Osteoblast (primary cell): ENCODE results near the gene ZNF670. TPM values are rescaled to one million over a fixed set of nuclear protein-coding genes. Genes with fewer than 3 reads are reported as not detected.

Experiments
- DNase-seq: peaks from one replicate; pipeline ENCODE4 v3.0.0; 2011; ENCODE audit warnings: low spot score, mixed read lengths; ENCODE audit not compliant: insufficient read length; ENCODE audit errors: missing footprints
- H2AFZ ChIP-seq: 2 replicates; pipeline ENCODE4 v1.6.0; 2011; ENCODE audit warnings: mild to moderate bottlenecking, low read length
- H3K27ac ChIP-seq: 2 replicates; pipeline ENCODE4 v1.5.1; 2011; ENCODE audit warnings: mild to moderate bottlenecking, low read depth, low read length, moderate library complexity
- H3K27me3 ChIP-seq: 2 replicates; pipeline ENCODE4 v1.6.0; 2012; ENCODE audit warnings: mild to moderate bottlenecking, control low read depth, inconsistent platforms, low read length, moderate library complexity; ENCODE audit not compliant: insufficient read depth
- H3K36me3 ChIP-seq: 2 replicates; pipeline ENCODE4 v1.5.1; 2011; ENCODE audit warnings: mild to moderate bottlenecking, low read length, control low read depth, moderate library complexity; ENCODE audit not compliant: insufficient read depth
- H3K4me1 ChIP-seq: 2 replicates; pipeline ENCODE4 v1.5.1; 2011; ENCODE audit warnings: mild to moderate bottlenecking, low read length, control low read depth, moderate library complexity; ENCODE audit not compliant: insufficient read depth
- H3K4me2 ChIP-seq: 2 replicates; pipeline ENCODE4 v1.6.0; 2011; ENCODE audit warnings: mild to moderate bottlenecking, low read length; ENCODE audit not compliant: insufficient read depth
- H3K4me3 ChIP-seq: fragments of 200-600 bp; sonication (generic); 3 replicates; pipeline ENCODE4 v1.5.1; 2012; ENCODE audit warnings: mild to moderate bottlenecking, low read length, inconsistent platforms; ENCODE audit not compliant: insufficient read depth
- H3K79me2 ChIP-seq: 2 replicates; pipeline ENCODE4 v1.6.0; 2012; ENCODE audit warnings: mild to moderate bottlenecking, low read length, control low read depth, inconsistent platforms; ENCODE audit not compliant: insufficient read depth
- H3K9me3 ChIP-seq: 2 replicates; pipeline ENCODE4 v1.5.1; 2011; ENCODE audit warnings: low read depth, low read length, control low read depth
- H4K20me1 ChIP-seq: 2 replicates; pipeline ENCODE4 v1.6.0; 2012; ENCODE audit warnings: mild to moderate bottlenecking, low read length, control low read depth; ENCODE audit not compliant: insufficient read depth
- CTCF ChIP-seq: IDR thresholded peaks from 2 replicates; pipeline ENCODE4 v1.5.1; 2011; ENCODE audit warnings: mild to moderate bottlenecking, low read depth, low read length, moderate library complexity; ENCODE audit errors: extremely low read depth
- total RNA-seq: library from RNA; depleted of rRNA; stranded (reverse); fragments of >200 nt; gene quantifications from 2 replicates; pipeline ENCODE4 v1.2.3, GENCODE V29; 2012

Gene ZNF670
- total RNA-seq, 1 donor: 2.9 TPM

GRCh38 chr1:247105966-247106365 is 27.4 kb upstream of the ZNF670 start:
- TF ChIP-seq CTCF: no peak

GRCh38 chr1:247104965-247105364 is 26.4 kb upstream of the ZNF670 start:
- peaks cover 22% of the 10 kb centered on the region for H3K36me3 ChIP-seq
- peak overlapping the region; percentile 97 for H3K4me3 ChIP-seq
- peaks cover 14% of the 10 kb centered on the region for H3K9me3 ChIP-seq
- H3K4me1 ChIP-seq: peaks cover 15% of the 10 kb centered on the region
- no peak for TF ChIP-seq CTCF
- H3K79me2 ChIP-seq: peaks cover 29% of the 10 kb centered on the region
- DNase-seq: no peak
- H3K27ac ChIP-seq: no peak overlapping the region
- H3K4me2 ChIP-seq: peak overlapping the region; percentile 91
- peak overlapping the region; percentile 71 for H2AFZ ChIP-seq
- H4K20me1 ChIP-seq: peaks cover 13% of the 10 kb centered on the region
- H3K27me3 ChIP-seq: no peaks in the 10 kb centered on the region

More at GRCh38 chr1:247105966-247106365, 27.4 kb upstream of the ZNF670 start:
- H3K4me2 ChIP-seq: no peak overlapping the region
- H3K27ac ChIP-seq: no peak overlapping the region
- no peak for DNase-seq
- peaks cover 20% of the 10 kb centered on the region for H3K79me2 ChIP-seq
- no peak overlapping the region for H2AFZ ChIP-seq
- peaks cover 15% of the 10 kb centered on the region for H3K4me1 ChIP-seq
- no peaks in the 10 kb centered on the region for H3K27me3 ChIP-seq
- H3K9me3 ChIP-seq: peaks cover 5% of the 10 kb centered on the region
- H4K20me1 ChIP-seq: peaks cover 13% of the 10 kb centered on the region
- H3K36me3 ChIP-seq: peaks cover 12% of the 10 kb centered on the region
- H3K4me3 ChIP-seq: no peak overlapping the region

GRCh38 chr1:247103859-247104591 is 25.4 kb upstream of the ZNF670 start, which contains the start of gene ZNF669:
ZNF669 (minus strand) TSS chr1:247104356; CDS start chr1:247104199, 157 bp downstream.
- H3K79me2 ChIP-seq: peaks cover 29% of the 10 kb centered on the region

More at GRCh38 chr1:247103859-247104591, 25.4 kb upstream of the ZNF670 start, which contains the start of gene ZNF669:
- peak; percentile 99 for DNase-seq
- peak within 1 kb of the TSS; percentile 91 for H3K4me2 ChIP-seq
- peak within 1 kb of the TSS; percentile 97 for H3K4me3 ChIP-seq
- peaks cover 13% of the 10 kb centered on the region for H4K20me1 ChIP-seq
- peak within 1 kb of the TSS; percentile 79 for H3K27ac ChIP-seq
- H2AFZ ChIP-seq: peak within 1 kb of the TSS; percentile 98
- H3K4me1 ChIP-seq: peaks cover 15% of the 10 kb centered on the region
- no peaks in the 10 kb centered on the region for H3K27me3 ChIP-seq
- peaks cover 14% of the 10 kb centered on the region for H3K9me3 ChIP-seq
- no peak for TF ChIP-seq CTCF
- peaks cover 25% of the 10 kb centered on the region for H3K36me3 ChIP-seq
